Measurements from ENCODE around the gene DEPDC4.
A peak's percentile ranks its signal among the peaks of the same experiment; 100 is the strongest.

Gene DEPDC4

GRCh38 chr12:100239589-100239988 is 27.3 kb downstream of the DEPDC4 start:
- H3K27ac ChIP-seq (ENCODE audit: low read depth, low read length), result no peak overlapping the region
- H3K27me3 ChIP-seq (ENCODE audit: control insufficient read depth, low read length), result no peaks in the 10 kb centered on the region
- H3K9me2 ChIP-seq (replicated peaks; ENCODE audit: control insufficient read depth, low read length), result no peaks in the 10 kb centered on the region
- H4K20me1 ChIP-seq (ENCODE audit: control insufficient read depth, insufficient read depth, low read depth, low read length), result no peaks in the 10 kb centered on the region
- no peaks in the 10 kb centered on the region for H3F3A ChIP-seq (ENCODE audit: control insufficient read depth, insufficient read depth)
- H3K36me3 ChIP-seq (ENCODE audit: control insufficient read depth, low read length), result no peaks in the 10 kb centered on the region
- H3K4me2 ChIP-seq (ENCODE audit: low read length), result no peak overlapping the region
- H3K9me3 ChIP-seq (ENCODE audit: control insufficient read depth, insufficient read depth, low read length), result no peaks in the 10 kb centered on the region
- H3K79me2 ChIP-seq (ENCODE audit: control insufficient read depth, low read length), result no peaks in the 10 kb centered on the region
- no peaks in the 10 kb centered on the region for H3K4me1 ChIP-seq (ENCODE audit: control insufficient read depth, low read length)
- H3K4me3 ChIP-seq (ENCODE audit: low read length), result no peak overlapping the region
- TF ChIP-seq CTCF (IDR thresholded peaks at IDR 0.05; ENCODE audit: low read depth, low read length, poor library complexity, severe bottlenecking), result no peak
- no peak for TF ChIP-seq EZH2phosphoT487 (IDR thresholded peaks at IDR 0.05; ENCODE audit: borderline replicate concordance, low read length)

GRCh38 chr12:100238801-100239200 is 28.1 kb downstream of the DEPDC4 start:
- Histone ChIP-seq H3K4me1 (ENCODE audit: control insufficient read depth, low read length) (no peaks in the 10 kb centered on the region), H3F3A (ENCODE audit: control insufficient read depth, insufficient read depth) (no peaks in the 10 kb centered on the region), H3K4me2 (ENCODE audit: low read length) (no peak overlapping the region), H3K4me3 (ENCODE audit: low read length) (no peak overlapping the region), H3K9me3 (ENCODE audit: control insufficient read depth, insufficient read depth, low read length) (no peaks in the 10 kb centered on the region), H3K36me3 (ENCODE audit: control insufficient read depth, low read length) (no peaks in the 10 kb centered on the region), H3K79me2 (ENCODE audit: control insufficient read depth, low read length) (no peaks in the 10 kb centered on the region), H3K27me3 (ENCODE audit: control insufficient read depth, low read length) (no peaks in the 10 kb centered on the region), H3K9me2 (replicated peaks; ENCODE audit: control insufficient read depth, low read length) (no peaks in the 10 kb centered on the region), H3K27ac (ENCODE audit: low read depth, low read length) (no peak overlapping the region), H4K20me1 (ENCODE audit: control insufficient read depth, insufficient read depth, low read depth, low read length) (no peaks in the 10 kb centered on the region)
- TF ChIP-seq EZH2phosphoT487 (IDR thresholded peaks at IDR 0.05; ENCODE audit: borderline replicate concordance, low read length), result no peak
- TF ChIP-seq CTCF (IDR thresholded peaks at IDR 0.05; ENCODE audit: low read depth, low read length, poor library complexity, severe bottlenecking), result no peak

- no peaks in the 10 kb centered on the region for H4K20me1 ChIP-seq (ENCODE audit: control insufficient read depth, insufficient read depth, low read depth, low read length)
- no peak overlapping the region for H3K4me2 ChIP-seq (ENCODE audit: low read length)
- H3K4me1 ChIP-seq (ENCODE audit: control insufficient read depth, low read length), result no peaks in the 10 kb centered on the region
- no peaks in the 10 kb centered on the region for H3K36me3 ChIP-seq (ENCODE audit: control insufficient read depth, low read length)
- TF ChIP-seq CTCF (IDR thresholded peaks at IDR 0.05; ENCODE audit: low read depth, low read length, poor library complexity, severe bottlenecking) (peak; percentile 69), EZH2phosphoT487 (IDR thresholded peaks at IDR 0.05; ENCODE audit: borderline replicate concordance, low read length) (no peak)
- H3K9me3 ChIP-seq (ENCODE audit: control insufficient read depth, insufficient read depth, low read length), result no peaks in the 10 kb centered on the region
- no peak overlapping the region for H3K4me3 ChIP-seq (ENCODE audit: low read length)
- no peaks in the 10 kb centered on the region for H3F3A ChIP-seq (ENCODE audit: control insufficient read depth, insufficient read depth)
- no peak overlapping the region for H3K27ac ChIP-seq (ENCODE audit: low read depth, low read length)
- H3K79me2 ChIP-seq (ENCODE audit: control insufficient read depth, low read length), result no peaks in the 10 kb centered on the region
- H3K27me3 ChIP-seq (ENCODE audit: control insufficient read depth, low read length), result no peaks in the 10 kb centered on the region
- H3K9me2 ChIP-seq (replicated peaks; ENCODE audit: control insufficient read depth, low read length), result no peaks in the 10 kb centered on the region
Observed at GRCh38 chr12:100234591-100235304, 32.1 kb downstream of the DEPDC4 start.
